GM21360 (cell line): ENCODE measurements around the gene L3MBTL1.
"Not testable (repeated sequence)": the region's sequence is repeated elsewhere in the genome, so short reads cannot be mapped to it uniquely, and the experiment has no call there.

Experiments used
- ATAC-seq: cut with Tn5 transposase; IDR thresholded peaks from one replicate; pipeline ENCODE4 v1.9.1; 2021; ENCODE audit warnings: mild to moderate bottlenecking, moderate library complexity; ENCODE audit not compliant: unreplicated experiment

L3MBTL1 gene

GRCh38 chr20:43502021-43502420, 5.5 kb upstream of the L3MBTL1 start:
- ATAC-seq: not testable (repeated sequence)

GRCh38 chr20:43506238-43506637, 1.3 kb upstream of the L3MBTL1 start:
- no peak for ATAC-seq

GRCh38 chr20:43508106-43508505, 609 bp downstream of the L3MBTL1 start:
- ATAC-seq: no peak

GRCh38 chr20:43508604-43509040, 1.1 kb downstream of the L3MBTL1 start:
- no peak for ATAC-seq

- ATAC-seq: no peak
Observed at GRCh38 chr20:43511879-43512278, 4.4 kb downstream of the L3MBTL1 start.

GRCh38 chr20:43513372-43513930, 6.0 kb downstream of the L3MBTL1 start:
- no peak for ATAC-seq

GRCh38 chr20:43513931-43514647, 6.6 kb downstream of the L3MBTL1 start:
- ATAC-seq: peak; percentile 86

GRCh38 chr20:43514648-43514999, 7.1 kb downstream of the L3MBTL1 start:
- peak; percentile 12 for ATAC-seq

- no peak for ATAC-seq
Observed at GRCh38 chr20:43515628-43516027, 8.1 kb downstream of the L3MBTL1 start.

- ATAC-seq: no peak
Observed at GRCh38 chr20:43516251-43516824, 8.8 kb downstream of the L3MBTL1 start.

- ATAC-seq: no peak
Observed at GRCh38 chr20:43520074-43520630, 12.7 kb downstream of the L3MBTL1 start.

GRCh38 chr20:43525021-43525420, 17.5 kb downstream of the L3MBTL1 start:
- ATAC-seq: no peak

- no peak for ATAC-seq
Observed at GRCh38 chr20:43528258-43528875, 20.9 kb downstream of the L3MBTL1 start.

GRCh38 chr20:43529051-43529450, 21.6 kb downstream of the L3MBTL1 start:
- no peak for ATAC-seq

GRCh38 chr20:43529457-43530153, 22.1 kb downstream of the L3MBTL1 start:
- no peak for ATAC-seq

- no peak for ATAC-seq
Observed at GRCh38 chr20:43530321-43531090, 23.0 kb downstream of the L3MBTL1 start.

- ATAC-seq: no peak
Observed at GRCh38 chr20:43531091-43531443, 23.6 kb downstream of the L3MBTL1 start.

GRCh38 chr20:43532416-43533055, 25.0 kb downstream of the L3MBTL1 start:
- ATAC-seq: no peak

- no peak for ATAC-seq
Observed at GRCh38 chr20:43533060-43533459, 25.6 kb downstream of the L3MBTL1 start.

- no peak for ATAC-seq
Observed at GRCh38 chr20:43534016-43534415, 26.5 kb downstream of the L3MBTL1 start.
